ENCODE measurements around the gene KIF21B.
A peak's percentile ranks its signal among the peaks of the same experiment; 100 is the strongest.

The KIF21B gene

DNA sequence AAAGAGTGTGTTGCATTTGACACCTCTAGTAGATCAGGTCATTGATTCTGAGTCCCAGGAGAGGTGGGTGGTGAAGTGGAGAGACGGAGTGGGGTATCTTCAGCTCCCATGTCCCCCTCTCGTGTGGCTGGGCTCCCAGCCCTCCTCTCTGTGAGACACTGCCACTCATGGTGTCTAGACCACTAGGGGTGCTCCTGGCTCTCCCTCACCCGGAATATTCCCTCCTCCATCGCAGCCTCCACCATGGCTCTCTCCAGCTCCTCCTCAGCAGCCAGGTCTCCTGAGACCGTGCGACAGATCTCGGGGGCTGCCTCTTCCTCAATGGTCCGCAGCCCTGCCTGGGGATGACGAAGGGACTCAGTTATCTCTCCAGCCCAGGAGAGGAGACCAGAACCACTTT is 20.6 kb upstream of the KIF21B start:
- TF ChIP-seq, protein P1, sequence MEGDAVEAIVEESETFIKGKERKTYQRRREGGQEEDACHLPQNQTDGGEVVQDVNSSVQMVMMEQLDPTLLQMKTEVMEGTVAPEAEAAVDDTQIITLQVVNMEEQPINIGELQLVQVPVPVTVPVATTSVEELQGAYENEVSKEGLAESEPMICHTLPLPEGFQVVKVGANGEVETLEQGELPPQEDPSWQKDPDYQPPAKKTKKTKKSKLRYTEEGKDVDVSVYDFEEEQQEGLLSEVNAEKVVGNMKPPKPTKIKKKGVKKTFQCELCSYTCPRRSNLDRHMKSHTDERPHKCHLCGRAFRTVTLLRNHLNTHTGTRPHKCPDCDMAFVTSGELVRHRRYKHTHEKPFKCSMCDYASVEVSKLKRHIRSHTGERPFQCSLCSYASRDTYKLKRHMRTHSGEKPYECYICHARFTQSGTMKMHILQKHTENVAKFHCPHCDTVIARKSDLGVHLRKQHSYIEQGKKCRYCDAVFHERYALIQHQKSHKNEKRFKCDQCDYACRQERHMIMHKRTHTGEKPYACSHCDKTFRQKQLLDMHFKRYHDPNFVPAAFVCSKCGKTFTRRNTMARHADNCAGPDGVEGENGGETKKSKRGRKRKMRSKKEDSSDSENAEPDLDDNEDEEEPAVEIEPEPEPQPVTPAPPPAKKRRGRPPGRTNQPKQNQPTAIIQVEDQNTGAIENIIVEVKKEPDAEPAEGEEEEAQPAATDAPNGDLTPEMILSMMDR (IDR thresholded peaks at IDR 0.05), result no peak

DNA sequence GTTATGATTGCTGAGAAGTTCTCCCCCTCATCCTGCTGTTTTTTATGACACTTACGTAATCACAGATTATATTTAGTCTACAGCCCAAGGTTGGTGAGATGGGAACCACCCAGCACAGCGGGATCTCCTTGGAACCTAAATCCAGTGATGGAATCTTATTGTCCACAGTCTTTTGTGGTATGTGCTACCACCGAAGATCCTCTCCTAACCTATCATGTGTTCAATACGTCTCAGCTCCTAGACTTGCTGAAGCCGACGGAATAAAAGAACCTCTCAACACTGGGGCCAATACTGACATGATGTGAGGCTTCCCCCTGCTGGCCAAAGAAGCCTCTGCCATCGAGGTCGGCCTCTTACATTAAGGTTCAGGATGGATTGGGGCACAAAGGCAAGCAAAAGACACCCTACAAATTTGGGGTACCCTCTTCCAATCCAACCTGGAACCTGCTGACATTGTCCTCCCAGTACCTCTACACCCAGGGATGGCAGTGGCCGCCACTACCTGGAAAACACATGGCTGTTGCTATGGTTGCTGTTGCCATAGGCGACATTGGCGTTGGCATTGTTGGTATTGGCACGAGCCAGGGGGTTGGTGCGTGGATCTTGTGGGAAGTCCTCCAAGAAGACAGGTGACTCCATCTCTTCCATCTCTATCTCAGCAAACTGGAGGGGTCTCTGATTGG is 19.4 kb upstream of the KIF21B start:
- TF ChIP-seq, protein P1 (IDR thresholded peaks at IDR 0.05), result peak; percentile 98

DNA sequence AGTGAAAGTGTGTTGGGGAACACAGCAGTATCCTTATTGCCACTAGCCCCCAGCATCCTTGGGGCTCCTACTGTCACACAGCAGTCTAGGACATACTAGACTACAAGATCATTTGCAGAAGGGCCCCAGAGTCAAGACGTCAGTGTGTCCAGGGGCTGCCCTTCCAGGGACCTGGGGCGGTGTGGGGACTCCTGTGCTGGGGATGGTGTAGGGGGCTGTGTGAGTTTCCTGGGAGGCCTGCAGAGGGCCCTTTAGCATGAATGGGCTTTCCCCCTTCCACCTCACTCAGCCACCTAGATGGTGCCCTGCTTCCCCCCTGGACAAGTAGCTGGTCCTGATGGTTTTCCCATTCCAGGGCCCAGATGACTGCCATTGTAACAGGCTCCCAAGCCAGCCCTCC is 17.5 kb upstream of the KIF21B start:
- TF ChIP-seq, protein P1 (IDR thresholded peaks at IDR 0.05), result no peak

DNA sequence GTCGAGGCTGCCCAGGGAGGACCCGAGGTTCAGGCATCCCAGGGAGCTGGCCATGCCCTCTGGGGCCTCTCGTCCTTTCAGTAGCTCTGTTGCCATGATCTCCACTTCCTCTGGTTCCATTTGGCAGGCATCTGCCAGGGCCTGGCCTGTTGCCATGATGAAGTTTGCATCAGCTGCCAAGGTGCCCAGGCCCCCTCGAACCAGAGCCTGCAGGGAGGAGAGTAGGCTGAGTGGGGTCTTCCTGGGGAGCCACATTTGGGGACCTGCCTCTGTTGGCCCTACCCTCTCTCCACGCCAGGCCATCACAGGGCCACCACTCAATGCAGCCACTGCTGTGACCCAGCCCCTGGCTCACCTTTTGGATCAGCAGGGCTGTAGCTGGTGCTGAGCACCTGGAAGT is 16.4 kb upstream of the KIF21B start:
- TF ChIP-seq, protein P1 (IDR thresholded peaks at IDR 0.05), result no peak

DNA sequence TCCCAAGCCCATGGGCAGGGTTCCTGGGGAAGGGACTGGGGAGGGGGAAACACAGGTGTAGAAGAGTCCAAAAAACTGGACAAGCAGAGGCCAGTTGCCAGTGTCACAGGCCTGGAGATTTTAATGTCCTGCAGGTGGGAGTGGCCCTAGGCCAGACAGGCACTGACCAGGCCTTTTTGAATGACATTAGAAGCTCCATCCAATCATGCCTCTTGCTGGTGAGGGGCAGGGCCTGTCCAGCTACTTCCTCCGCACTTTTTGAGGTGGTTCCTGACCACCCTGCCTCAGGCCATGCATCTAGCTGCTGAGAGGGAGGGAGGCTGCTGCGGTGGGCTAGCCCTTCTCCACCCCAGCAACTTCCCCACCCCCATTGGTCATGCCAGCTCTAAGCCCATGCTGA is 15.9 kb upstream of the KIF21B start:
- TF ChIP-seq, protein P1 (IDR thresholded peaks at IDR 0.05), result no peak

DNA sequence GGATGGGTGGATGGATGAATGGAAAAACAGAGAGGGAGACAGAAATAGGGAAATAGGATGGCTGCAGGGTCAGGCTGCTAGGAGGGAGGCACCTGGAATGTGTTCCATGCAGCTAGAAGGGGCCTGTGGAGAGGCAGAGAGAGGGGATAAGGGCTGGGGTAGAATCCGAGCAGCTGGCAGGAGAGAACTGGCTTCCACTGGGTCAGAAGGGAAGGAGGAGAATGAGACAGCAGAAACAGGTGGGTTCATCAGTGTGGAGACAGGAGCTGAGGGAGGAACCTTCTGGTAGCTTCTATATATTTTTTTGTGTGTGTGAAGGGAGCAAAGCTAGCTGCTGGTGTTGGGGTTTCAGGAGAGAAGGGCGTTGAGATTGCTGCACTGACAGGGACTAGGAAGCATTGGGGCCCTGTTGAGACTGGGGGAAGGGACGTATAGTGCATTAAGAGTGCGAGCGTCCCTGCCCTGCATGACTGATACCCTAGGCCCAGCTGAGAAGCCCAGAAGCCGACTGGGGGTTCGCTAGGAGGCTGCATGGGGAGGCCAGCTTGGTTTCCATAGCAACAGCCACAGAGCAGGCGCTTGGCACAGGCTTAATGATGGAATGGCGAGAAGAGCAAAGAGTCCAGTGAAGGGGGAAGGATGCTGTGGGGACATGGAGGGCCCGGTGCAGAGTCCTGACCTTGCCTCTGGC is 14.8 kb upstream of the KIF21B start:
- TF ChIP-seq, protein P1 (IDR thresholded peaks at IDR 0.05), result no peak

DNA sequence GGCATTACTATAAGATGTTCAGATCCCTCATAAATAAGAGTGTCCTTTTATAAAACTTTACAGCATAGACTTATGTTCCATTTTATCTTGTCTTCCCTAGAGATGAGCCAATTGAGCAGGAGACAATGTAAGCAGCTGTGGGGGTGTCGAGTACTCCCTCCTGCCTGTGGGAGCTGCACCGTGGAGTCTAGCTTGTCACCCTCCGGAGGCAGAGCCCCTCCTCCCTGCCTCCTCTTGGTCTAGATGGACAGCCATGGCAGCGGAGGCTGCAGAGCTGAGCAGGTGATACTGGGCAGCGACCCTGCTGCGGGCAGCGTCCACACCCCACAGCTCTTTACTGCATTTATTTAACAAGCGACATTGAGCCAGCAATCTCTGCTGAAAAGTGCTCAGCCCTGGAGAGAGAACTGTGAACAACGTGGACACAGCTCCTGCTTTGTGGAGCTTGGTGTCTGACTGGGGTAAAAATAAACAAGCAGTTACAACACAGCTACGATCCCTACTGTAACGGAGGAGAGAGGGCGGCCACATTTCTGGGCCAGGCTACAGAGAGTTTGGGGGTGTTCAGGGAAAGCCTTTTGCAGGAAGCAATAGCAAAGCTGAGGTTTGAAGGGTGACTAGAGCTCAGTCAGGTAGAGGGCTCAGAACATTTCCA is 12.8 kb upstream of the KIF21B start:
- TF ChIP-seq, protein P1 (IDR thresholded peaks at IDR 0.05), result no peak
